ENCODE data around the gene FSTL4.

FSTL4 gene

DNA sequence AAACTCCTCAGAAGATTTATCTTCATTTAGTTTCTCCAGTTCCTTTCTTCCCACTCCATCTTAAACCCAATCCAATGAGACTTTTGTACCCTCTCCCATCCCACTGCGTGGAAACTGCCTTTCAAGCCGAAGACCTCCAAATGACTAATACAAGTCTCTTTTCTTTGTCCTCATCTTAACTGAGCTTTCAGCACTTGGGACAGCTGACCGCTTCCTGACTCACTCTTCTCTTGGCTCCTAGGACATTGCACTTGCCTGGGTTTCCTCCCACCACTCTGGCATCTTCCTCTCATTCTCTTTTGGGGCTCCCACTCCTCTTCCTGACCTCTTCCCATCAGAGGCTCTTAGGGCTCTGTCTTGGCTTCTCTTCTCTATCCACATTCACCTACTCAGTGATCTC is 316.8 kb downstream of the FSTL4 start:
- no peaks in the 10 kb centered on the region for H3K27me3 ChIP-seq (ENCODE audit: control insufficient read depth, insufficient read depth, low read length)
- no peak overlapping the region for H3K9ac ChIP-seq (ENCODE audit: low read length)
- H3K36me3 ChIP-seq (ENCODE audit: control insufficient read depth, insufficient read depth, low read length), result no peaks in the 10 kb centered on the region
- peaks cover 9% of the 10 kb centered on the region for H3K4me1 ChIP-seq (ENCODE audit: control insufficient read depth, insufficient read depth, low read length)
- no peak overlapping the region for H3K4me3 ChIP-seq (ENCODE audit: low read length)
- no peaks in the 10 kb centered on the region for H3K9me3 ChIP-seq (ENCODE audit: control insufficient read depth, low read length)

- Histone ChIP-seq H3K4me3 (ENCODE audit: low read length) (no peak overlapping the region), H3K9me3 (ENCODE audit: control insufficient read depth, low read length) (no peaks in the 10 kb centered on the region), H3K9ac (ENCODE audit: low read length) (no peak overlapping the region), H3K36me3 (ENCODE audit: control insufficient read depth, insufficient read depth, low read length) (no peaks in the 10 kb centered on the region), H3K4me1 (ENCODE audit: control insufficient read depth, insufficient read depth, low read length) (peaks cover 20% of the 10 kb centered on the region), H3K27me3 (ENCODE audit: control insufficient read depth, insufficient read depth, low read length) (no peaks in the 10 kb centered on the region)
Measured at GRCh38 chr5:133294380-133294779, 318.0 kb downstream of the FSTL4 start.

DNA sequence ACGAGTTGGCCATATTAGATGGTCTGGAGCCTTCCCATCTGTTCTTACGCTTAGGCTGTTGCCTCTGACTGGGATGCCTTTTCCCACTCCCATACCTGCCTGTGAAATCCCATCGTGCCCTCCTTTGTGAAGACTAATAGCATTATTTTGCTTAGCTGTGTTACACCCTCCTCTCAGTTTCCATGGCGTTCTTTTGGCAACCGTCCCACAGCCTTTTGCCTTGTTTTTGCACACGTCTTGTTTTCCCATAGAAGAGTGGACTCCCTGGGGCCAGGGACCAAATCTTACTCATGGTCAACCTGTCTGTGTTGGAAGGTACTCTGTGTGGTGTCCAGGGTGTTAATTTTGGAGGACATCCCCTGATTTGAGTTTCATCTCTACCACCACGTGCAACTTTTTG is 318.4 kb downstream of the FSTL4 start:
- no peaks in the 10 kb centered on the region for H3K9me3 ChIP-seq (ENCODE audit: control insufficient read depth, low read length)
- no peaks in the 10 kb centered on the region for H3K27me3 ChIP-seq (ENCODE audit: control insufficient read depth, insufficient read depth, low read length)
- H3K9ac ChIP-seq (ENCODE audit: low read length), result no peak overlapping the region
- H3K4me1 ChIP-seq (ENCODE audit: control insufficient read depth, insufficient read depth, low read length), result peaks cover 22% of the 10 kb centered on the region
- H3K36me3 ChIP-seq (ENCODE audit: control insufficient read depth, insufficient read depth, low read length), result no peaks in the 10 kb centered on the region
- no peak overlapping the region for H3K4me3 ChIP-seq (ENCODE audit: low read length)

DNA sequence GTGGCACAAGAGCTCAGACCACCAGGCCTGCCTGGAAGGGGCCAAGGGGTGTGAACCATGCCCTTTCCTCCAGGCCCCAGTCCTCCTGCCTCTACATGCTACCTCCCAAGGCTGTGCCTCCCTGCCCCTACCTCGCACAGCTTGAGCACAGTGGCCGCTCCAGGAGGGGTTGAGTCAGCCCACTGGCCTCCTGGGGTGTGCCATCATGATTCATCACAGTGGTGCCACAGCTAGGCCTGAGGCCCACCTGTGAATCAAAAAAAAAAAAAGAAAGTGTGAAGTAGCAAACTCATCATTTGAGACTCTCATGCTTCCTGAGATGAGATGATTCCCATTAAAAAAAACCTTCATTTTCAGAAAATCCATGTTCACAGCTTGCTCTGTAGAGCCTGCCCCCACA is 320.0 kb downstream of the FSTL4 start:
- Histone ChIP-seq H3K27me3 (ENCODE audit: control insufficient read depth, insufficient read depth, low read length) (no peaks in the 10 kb centered on the region), H3K4me1 (ENCODE audit: control insufficient read depth, insufficient read depth, low read length) (peaks cover 22% of the 10 kb centered on the region), H3K9ac (ENCODE audit: low read length) (no peak overlapping the region), H3K4me3 (ENCODE audit: low read length) (no peak overlapping the region), H3K9me3 (ENCODE audit: control insufficient read depth, low read length) (no peaks in the 10 kb centered on the region), H3K36me3 (ENCODE audit: control insufficient read depth, insufficient read depth, low read length) (no peaks in the 10 kb centered on the region)

DNA sequence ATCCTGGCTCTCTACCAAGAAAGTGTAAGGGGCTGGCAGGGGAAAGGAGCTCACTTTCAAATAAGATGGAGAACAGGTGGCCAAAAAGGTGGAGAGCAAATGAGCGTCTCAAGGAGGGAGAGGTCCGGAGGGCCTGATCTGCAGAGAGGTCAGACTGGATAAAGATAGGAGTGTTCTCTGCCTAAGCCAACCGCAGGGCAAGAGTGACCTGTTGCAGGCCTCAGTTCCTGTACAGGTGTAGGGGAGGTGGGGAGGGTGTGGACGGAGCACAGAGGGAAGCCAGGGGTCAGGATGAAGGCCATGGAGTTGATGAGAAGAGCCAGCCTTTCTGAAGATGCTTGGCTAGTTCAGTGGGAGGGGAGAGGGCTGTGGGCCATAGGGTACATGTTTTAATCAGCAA is 320.8 kb downstream of the FSTL4 start:
- no peaks in the 10 kb centered on the region for H3K36me3 ChIP-seq (ENCODE audit: control insufficient read depth, insufficient read depth, low read length)
- no peak overlapping the region for H3K9ac ChIP-seq (ENCODE audit: low read length)
- no peaks in the 10 kb centered on the region for H3K9me3 ChIP-seq (ENCODE audit: control insufficient read depth, low read length)
- peaks cover 22% of the 10 kb centered on the region for H3K4me1 ChIP-seq (ENCODE audit: control insufficient read depth, insufficient read depth, low read length)
- no peak overlapping the region for H3K4me3 ChIP-seq (ENCODE audit: low read length)
- H3K27me3 ChIP-seq (ENCODE audit: control insufficient read depth, insufficient read depth, low read length), result no peaks in the 10 kb centered on the region

- peaks cover 25% of the 10 kb centered on the region for H3K4me1 ChIP-seq (ENCODE audit: control insufficient read depth, insufficient read depth, low read length)
- H3K9me3 ChIP-seq (ENCODE audit: control insufficient read depth, low read length), result no peaks in the 10 kb centered on the region
- H3K9ac ChIP-seq (ENCODE audit: low read length), result no peak overlapping the region
- H3K4me3 ChIP-seq (ENCODE audit: low read length), result no peak overlapping the region
- H3K27me3 ChIP-seq (ENCODE audit: control insufficient read depth, insufficient read depth, low read length), result no peaks in the 10 kb centered on the region
- no peaks in the 10 kb centered on the region for H3K36me3 ChIP-seq (ENCODE audit: control insufficient read depth, insufficient read depth, low read length)
Measured at GRCh38 chr5:133290669-133291240, 321.6 kb downstream of the FSTL4 start.

DNA sequence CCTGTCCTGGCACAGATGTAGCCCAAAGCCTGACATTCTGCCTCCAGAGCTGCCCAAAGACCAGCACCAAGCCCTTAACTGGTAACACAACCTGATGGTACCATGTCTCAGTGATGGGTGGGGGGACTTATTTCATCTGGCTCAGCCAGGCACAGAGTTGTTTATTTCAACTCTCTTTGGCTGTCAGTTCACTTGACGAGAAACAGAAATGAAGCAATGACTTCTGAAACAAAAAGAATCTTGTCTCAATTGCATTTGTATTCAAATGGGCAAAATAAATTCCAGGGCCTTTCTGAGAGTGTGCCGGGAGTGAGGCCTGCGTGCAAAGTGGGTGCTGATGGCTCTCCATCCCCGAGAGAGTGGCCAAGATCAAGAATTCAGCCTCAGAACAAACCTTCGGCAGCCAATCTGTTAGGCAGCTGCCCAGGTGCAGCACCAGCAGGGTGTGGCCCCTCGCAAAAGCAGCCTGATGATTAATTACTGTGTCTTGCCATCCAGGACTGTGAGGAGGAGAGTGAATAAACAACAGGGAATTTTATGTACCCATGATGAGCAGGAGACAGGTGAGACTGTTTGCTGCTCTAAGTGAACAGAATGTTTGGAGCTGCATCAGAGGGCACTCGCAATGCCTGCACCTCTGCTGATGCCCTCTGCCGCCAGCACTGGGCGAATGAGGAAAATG is 322.5 kb downstream of the FSTL4 start:
- no peak overlapping the region for H3K4me3 ChIP-seq (ENCODE audit: low read length)
- no peaks in the 10 kb centered on the region for H3K9me3 ChIP-seq (ENCODE audit: control insufficient read depth, low read length)
- H3K36me3 ChIP-seq (ENCODE audit: control insufficient read depth, insufficient read depth, low read length), result no peaks in the 10 kb centered on the region
- H3K4me1 ChIP-seq (ENCODE audit: control insufficient read depth, insufficient read depth, low read length), result peaks cover 34% of the 10 kb centered on the region
- H3K27me3 ChIP-seq (ENCODE audit: control insufficient read depth, insufficient read depth, low read length), result no peaks in the 10 kb centered on the region
- no peak overlapping the region for H3K9ac ChIP-seq (ENCODE audit: low read length)

GRCh38 chr5:133287500-133287899 is 324.8 kb downstream of the FSTL4 start:
- Histone ChIP-seq H3K4me1 (ENCODE audit: control insufficient read depth, insufficient read depth, low read length) (peaks cover 56% of the 10 kb centered on the region), H3K9me3 (ENCODE audit: control insufficient read depth, low read length) (no peaks in the 10 kb centered on the region), H3K36me3 (ENCODE audit: control insufficient read depth, insufficient read depth, low read length) (no peaks in the 10 kb centered on the region), H3K27me3 (ENCODE audit: control insufficient read depth, insufficient read depth, low read length) (no peaks in the 10 kb centered on the region), H3K4me3 (ENCODE audit: low read length) (no peak overlapping the region), H3K9ac (ENCODE audit: low read length) (no peak overlapping the region)

GRCh38 chr5:133286483-133286882 is 325.9 kb downstream of the FSTL4 start:
- Histone ChIP-seq H3K27me3 (ENCODE audit: control insufficient read depth, insufficient read depth, low read length) (no peaks in the 10 kb centered on the region), H3K4me3 (ENCODE audit: low read length) (no peak overlapping the region), H3K4me1 (ENCODE audit: control insufficient read depth, insufficient read depth, low read length) (peaks cover 63% of the 10 kb centered on the region), H3K36me3 (ENCODE audit: control insufficient read depth, insufficient read depth, low read length) (no peaks in the 10 kb centered on the region), H3K9me3 (ENCODE audit: control insufficient read depth, low read length) (no peaks in the 10 kb centered on the region), H3K9ac (ENCODE audit: low read length) (no peak overlapping the region)

DNA sequence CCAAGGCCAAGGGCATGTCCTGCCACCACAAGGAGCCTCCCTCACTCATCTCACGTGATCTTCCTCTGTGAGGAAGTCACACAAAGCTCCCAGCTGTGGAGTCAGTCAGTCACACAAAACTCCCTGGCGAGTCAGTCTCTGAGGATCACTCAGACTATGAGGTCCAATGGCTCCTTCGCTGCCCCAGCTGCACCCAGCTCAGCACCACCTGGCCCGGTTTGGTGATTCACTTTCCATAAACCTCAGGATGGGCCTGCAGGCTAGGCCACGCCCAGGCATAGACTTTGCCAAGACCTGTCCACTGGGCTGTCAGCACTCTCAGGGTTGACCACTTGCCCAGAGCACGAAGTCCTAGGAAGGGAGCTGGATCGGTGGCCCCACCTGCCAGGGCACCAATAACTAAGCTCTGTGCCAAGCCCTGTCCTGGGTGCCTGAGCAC is 326.7 kb downstream of the FSTL4 start:
- no peak overlapping the region for H3K9ac ChIP-seq (ENCODE audit: low read length)
- peaks cover 55% of the 10 kb centered on the region for H3K4me1 ChIP-seq (ENCODE audit: control insufficient read depth, insufficient read depth, low read length)
- no peaks in the 10 kb centered on the region for H3K36me3 ChIP-seq (ENCODE audit: control insufficient read depth, insufficient read depth, low read length)
- H3K4me3 ChIP-seq (ENCODE audit: low read length), result no peak overlapping the region
- H3K9me3 ChIP-seq (ENCODE audit: control insufficient read depth, low read length), result no peaks in the 10 kb centered on the region
- H3K27me3 ChIP-seq (ENCODE audit: control insufficient read depth, insufficient read depth, low read length), result no peaks in the 10 kb centered on the region

- no peak overlapping the region for H3K9ac ChIP-seq (ENCODE audit: low read length)
- peaks cover 42% of the 10 kb centered on the region for H3K4me1 ChIP-seq (ENCODE audit: control insufficient read depth, insufficient read depth, low read length)
- H3K27me3 ChIP-seq (ENCODE audit: control insufficient read depth, insufficient read depth, low read length), result no peaks in the 10 kb centered on the region
- no peaks in the 10 kb centered on the region for H3K9me3 ChIP-seq (ENCODE audit: control insufficient read depth, low read length)
- no peaks in the 10 kb centered on the region for H3K36me3 ChIP-seq (ENCODE audit: control insufficient read depth, insufficient read depth, low read length)
- H3K4me3 ChIP-seq (ENCODE audit: low read length), result no peak overlapping the region
Measured at GRCh38 chr5:133284306-133284705, 328.0 kb downstream of the FSTL4 start.

DNA sequence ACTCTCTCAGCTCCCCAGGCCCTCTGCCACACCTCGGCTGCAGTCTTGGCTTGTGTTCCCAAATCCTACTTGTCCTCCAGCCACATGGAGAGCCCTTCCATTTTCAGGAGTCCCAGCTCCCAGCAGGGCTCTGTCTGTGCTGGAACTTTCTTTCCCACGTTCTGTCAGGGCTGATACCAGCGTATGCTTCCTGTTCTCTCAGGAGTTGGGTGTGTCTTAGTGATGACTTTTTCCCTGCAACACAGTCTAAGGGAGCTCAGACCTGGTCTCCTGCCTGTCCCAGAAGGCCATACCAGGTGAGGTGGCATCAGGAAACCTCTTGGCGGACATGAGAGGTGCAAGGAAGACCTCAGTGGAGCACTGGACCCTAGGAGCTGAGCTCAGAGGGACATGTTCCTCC is 334.0 kb downstream of the FSTL4 start:
- Histone ChIP-seq H3K4me1 (ENCODE audit: control insufficient read depth, insufficient read depth, low read length) (peaks cover 37% of the 10 kb centered on the region), H3K36me3 (ENCODE audit: control insufficient read depth, insufficient read depth, low read length) (no peaks in the 10 kb centered on the region), H3K9ac (ENCODE audit: low read length) (no peak overlapping the region), H3K27me3 (ENCODE audit: control insufficient read depth, insufficient read depth, low read length) (no peaks in the 10 kb centered on the region), H3K4me3 (ENCODE audit: low read length) (no peak overlapping the region), H3K9me3 (ENCODE audit: control insufficient read depth, low read length) (no peaks in the 10 kb centered on the region)

Data from mucosa of stomach (tissue), 1 donor.